ENCODE data around the gene C19orf25.

DNA sequence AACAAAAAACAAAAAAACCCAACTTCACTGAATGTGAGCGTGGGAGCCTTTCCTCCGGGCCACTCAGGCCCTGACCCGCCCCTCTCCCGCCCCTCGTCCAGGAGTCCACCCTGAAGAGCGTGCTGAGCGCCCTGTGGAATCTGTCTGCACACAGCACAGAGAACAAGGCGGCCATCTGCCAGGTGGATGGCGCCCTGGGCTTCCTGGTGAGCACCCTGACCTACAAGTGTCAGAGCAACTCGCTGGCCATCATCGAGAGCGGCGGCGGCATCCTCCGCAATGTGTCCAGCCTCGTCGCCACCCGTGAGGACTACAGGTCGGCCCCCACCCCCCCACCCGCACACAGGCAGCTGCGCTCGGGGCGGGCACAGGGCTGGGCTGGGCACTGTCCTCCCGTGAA is 17.2 kb downstream of the C19orf25 start:
- TF ChIP-seq TARDBP (IDR thresholded peaks at IDR 0.05; ENCODE audit: borderline replicate concordance), result no peak
- no peak for TF ChIP-seq RCOR1 (conservative IDR thresholded peaks at IDR 0.05; ENCODE audit: low read depth, low read length)
- no peak for TF ChIP-seq FOXM1 (IDR thresholded peaks at IDR 0.05; ENCODE audit: low read depth, low read length)
- TF ChIP-seq, protein P1, sequence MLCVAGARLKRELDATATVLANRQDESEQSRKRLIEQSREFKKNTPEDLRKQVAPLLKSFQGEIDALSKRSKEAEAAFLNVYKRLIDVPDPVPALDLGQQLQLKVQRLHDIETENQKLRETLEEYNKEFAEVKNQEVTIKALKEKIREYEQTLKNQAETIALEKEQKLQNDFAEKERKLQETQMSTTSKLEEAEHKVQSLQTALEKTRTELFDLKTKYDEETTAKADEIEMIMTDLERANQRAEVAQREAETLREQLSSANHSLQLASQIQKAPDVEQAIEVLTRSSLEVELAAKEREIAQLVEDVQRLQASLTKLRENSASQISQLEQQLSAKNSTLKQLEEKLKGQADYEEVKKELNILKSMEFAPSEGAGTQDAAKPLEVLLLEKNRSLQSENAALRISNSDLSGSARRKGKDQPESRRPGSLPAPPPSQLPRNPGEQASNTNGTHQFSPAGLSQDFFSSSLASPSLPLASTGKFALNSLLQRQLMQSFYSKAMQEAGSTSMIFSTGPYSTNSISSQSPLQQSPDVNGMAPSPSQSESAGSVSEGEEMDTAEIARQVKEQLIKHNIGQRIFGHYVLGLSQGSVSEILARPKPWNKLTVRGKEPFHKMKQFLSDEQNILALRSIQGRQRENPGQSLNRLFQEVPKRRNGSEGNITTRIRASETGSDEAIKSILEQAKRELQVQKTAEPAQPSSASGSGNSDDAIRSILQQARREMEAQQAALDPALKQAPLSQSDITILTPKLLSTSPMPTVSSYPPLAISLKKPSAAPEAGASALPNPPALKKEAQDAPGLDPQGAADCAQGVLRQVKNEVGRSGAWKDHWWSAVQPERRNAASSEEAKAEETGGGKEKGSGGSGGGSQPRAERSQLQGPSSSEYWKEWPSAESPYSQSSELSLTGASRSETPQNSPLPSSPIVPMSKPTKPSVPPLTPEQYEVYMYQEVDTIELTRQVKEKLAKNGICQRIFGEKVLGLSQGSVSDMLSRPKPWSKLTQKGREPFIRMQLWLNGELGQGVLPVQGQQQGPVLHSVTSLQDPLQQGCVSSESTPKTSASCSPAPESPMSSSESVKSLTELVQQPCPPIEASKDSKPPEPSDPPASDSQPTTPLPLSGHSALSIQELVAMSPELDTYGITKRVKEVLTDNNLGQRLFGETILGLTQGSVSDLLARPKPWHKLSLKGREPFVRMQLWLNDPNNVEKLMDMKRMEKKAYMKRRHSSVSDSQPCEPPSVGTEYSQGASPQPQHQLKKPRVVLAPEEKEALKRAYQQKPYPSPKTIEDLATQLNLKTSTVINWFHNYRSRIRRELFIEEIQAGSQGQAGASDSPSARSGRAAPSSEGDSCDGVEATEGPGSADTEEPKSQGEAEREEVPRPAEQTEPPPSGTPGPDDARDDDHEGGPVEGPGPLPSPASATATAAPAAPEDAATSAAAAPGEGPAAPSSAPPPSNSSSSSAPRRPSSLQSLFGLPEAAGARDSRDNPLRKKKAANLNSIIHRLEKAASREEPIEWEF (IDR thresholded peaks at IDR 0.05; ENCODE audit: insufficient replicate concordance, low read depth, low read length), result no peak
- TF ChIP-seq, protein P2, sequence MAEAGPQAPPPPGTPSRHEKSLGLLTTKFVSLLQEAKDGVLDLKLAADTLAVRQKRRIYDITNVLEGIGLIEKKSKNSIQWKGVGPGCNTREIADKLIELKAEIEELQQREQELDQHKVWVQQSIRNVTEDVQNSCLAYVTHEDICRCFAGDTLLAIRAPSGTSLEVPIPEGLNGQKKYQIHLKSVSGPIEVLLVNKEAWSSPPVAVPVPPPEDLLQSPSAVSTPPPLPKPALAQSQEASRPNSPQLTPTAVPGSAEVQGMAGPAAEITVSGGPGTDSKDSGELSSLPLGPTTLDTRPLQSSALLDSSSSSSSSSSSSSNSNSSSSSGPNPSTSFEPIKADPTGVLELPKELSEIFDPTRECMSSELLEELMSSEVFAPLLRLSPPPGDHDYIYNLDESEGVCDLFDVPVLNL (IDR thresholded peaks at IDR 0.05; ENCODE audit: low read depth, low read length), result no peak
- TF ChIP-seq, protein P3, sequence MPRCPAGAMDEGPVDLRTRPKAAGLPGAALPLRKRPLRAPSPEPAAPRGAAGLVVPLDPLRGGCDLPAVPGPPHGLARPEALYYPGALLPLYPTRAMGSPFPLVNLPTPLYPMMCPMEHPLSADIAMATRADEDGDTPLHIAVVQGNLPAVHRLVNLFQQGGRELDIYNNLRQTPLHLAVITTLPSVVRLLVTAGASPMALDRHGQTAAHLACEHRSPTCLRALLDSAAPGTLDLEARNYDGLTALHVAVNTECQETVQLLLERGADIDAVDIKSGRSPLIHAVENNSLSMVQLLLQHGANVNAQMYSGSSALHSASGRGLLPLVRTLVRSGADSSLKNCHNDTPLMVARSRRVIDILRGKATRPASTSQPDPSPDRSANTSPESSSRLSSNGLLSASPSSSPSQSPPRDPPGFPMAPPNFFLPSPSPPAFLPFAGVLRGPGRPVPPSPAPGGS (IDR thresholded peaks at IDR 0.05; ENCODE audit: borderline replicate concordance, insufficient read depth, low read depth, low read length, poor library complexity, severe bottlenecking), result no peak
- TF ChIP-seq, protein P4, sequence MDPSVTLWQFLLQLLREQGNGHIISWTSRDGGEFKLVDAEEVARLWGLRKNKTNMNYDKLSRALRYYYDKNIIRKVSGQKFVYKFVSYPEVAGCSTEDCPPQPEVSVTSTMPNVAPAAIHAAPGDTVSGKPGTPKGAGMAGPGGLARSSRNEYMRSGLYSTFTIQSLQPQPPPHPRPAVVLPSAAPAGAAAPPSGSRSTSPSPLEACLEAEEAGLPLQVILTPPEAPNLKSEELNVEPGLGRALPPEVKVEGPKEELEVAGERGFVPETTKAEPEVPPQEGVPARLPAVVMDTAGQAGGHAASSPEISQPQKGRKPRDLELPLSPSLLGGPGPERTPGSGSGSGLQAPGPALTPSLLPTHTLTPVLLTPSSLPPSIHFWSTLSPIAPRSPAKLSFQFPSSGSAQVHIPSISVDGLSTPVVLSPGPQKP (IDR thresholded peaks at IDR 0.05; ENCODE audit: low read depth, low read length), result no peak
- TF ChIP-seq, protein P5, sequence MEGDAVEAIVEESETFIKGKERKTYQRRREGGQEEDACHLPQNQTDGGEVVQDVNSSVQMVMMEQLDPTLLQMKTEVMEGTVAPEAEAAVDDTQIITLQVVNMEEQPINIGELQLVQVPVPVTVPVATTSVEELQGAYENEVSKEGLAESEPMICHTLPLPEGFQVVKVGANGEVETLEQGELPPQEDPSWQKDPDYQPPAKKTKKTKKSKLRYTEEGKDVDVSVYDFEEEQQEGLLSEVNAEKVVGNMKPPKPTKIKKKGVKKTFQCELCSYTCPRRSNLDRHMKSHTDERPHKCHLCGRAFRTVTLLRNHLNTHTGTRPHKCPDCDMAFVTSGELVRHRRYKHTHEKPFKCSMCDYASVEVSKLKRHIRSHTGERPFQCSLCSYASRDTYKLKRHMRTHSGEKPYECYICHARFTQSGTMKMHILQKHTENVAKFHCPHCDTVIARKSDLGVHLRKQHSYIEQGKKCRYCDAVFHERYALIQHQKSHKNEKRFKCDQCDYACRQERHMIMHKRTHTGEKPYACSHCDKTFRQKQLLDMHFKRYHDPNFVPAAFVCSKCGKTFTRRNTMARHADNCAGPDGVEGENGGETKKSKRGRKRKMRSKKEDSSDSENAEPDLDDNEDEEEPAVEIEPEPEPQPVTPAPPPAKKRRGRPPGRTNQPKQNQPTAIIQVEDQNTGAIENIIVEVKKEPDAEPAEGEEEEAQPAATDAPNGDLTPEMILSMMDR (IDR thresholded peaks at IDR 0.05 in 2 of 3, conservative IDR thresholded peaks at IDR 0.05 in 1 of 3; ENCODE audit: control insufficient read depth in 2 of 3, extremely low read depth in 1 of 3, insufficient read depth in 1 of 3, low read depth in 3 of 3, low read length in 3 of 3), result no peak
- no peak for TF ChIP-seq CEBPB (IDR thresholded peaks at IDR 0.05; ENCODE audit: borderline replicate concordance in 1 of 2, low read depth in 2 of 2, low read length in 2 of 2)
- no peak for TF ChIP-seq GATAD2B (conservative IDR thresholded peaks at IDR 0.05; ENCODE audit: low read depth)
- no peak for TF ChIP-seq BCL11A (IDR thresholded peaks at IDR 0.05; ENCODE audit: low read depth, low read length)

All from GM12878 (cell line).